Left ventricle myocardium inferior (tissue), 1 donor: ENCODE results near the gene LMLN. TPM values are rescaled to one million over a fixed set of nuclear protein-coding genes. Genes with fewer than 3 reads are reported as not detected.
"Not testable (repeated sequence)": the region's sequence is repeated elsewhere in the genome, so short reads cannot be mapped to it uniquely, and the experiment has no call there.

Source experiments
- DNase-seq: peaks from one replicate; pipeline ENCODE4 v3.0.0-alpha.2; 2020
- H3K27ac ChIP-seq: fragments of 200-600 bp; replicated peaks from 2 replicates; pipeline ENCODE4 v1.8.0; 2021
- H3K27me3 ChIP-seq: fragments of 200-600 bp; 2 replicates; pipeline ENCODE4 v1.8.0; 2021; ENCODE audit warnings: low read depth
- H3K36me3 ChIP-seq: fragments of 200-600 bp; 2 replicates; pipeline ENCODE4 v1.8.0; 2021
- H3K4me1 ChIP-seq: fragments of 200-600 bp; 2 replicates; pipeline ENCODE4 v1.8.0; 2021
- H3K4me3 ChIP-seq: fragments of 200-600 bp; 2 replicates; pipeline ENCODE4 v1.8.0; 2021; ENCODE audit warnings: mild to moderate bottlenecking, moderate library complexity
- H3K9me3 ChIP-seq: fragments of 200-600 bp; replicated peaks from 2 replicates; pipeline ENCODE4 v1.8.0; 2021
- CTCF ChIP-seq: fragments of 200-600 bp; IDR thresholded peaks from 2 replicates; pipeline ENCODE4 v1.8.0; 2021; ENCODE audit warnings: antibody characterized with exemption, mild to moderate bottlenecking, borderline replicate concordance
- intact Hi-C: fragments of 100-400 bp; cut with micrococcal nuclease; formaldehyde crosslinking; loops from one replicate; pipeline ENCODE4 v1.11.0; 2022
- long read RNA-seq: library from polyadenylated mRNA; unstranded; transcript quantifications from one replicate; pipeline ENCODE4 v2.0.0, GENCODE V29; 2021
- total RNA-seq: library from RNA; stranded (reverse); fragmentation: NEBNext Ultra II Directional; extraction: Animal tissue kit (Norgen Biotek cat#: 25700); gene quantifications from one replicate; pipeline ENCODE4 v1.2.1, GENCODE V29; 2021
- donor health status: DM: no; HTN: yes; CAD: no; lungs with severe emphysema.

Gene LMLN
- total RNA-seq: 10.6 TPM
- long read RNA-seq, full-length matches to known transcripts: 8 of 14 reads
- long read RNA-seq, partial matches to known transcripts: 2 of 14 reads
- long read RNA-seq, other reads (novel, unspliced or antisense): 4 of 14 reads

DNA sequence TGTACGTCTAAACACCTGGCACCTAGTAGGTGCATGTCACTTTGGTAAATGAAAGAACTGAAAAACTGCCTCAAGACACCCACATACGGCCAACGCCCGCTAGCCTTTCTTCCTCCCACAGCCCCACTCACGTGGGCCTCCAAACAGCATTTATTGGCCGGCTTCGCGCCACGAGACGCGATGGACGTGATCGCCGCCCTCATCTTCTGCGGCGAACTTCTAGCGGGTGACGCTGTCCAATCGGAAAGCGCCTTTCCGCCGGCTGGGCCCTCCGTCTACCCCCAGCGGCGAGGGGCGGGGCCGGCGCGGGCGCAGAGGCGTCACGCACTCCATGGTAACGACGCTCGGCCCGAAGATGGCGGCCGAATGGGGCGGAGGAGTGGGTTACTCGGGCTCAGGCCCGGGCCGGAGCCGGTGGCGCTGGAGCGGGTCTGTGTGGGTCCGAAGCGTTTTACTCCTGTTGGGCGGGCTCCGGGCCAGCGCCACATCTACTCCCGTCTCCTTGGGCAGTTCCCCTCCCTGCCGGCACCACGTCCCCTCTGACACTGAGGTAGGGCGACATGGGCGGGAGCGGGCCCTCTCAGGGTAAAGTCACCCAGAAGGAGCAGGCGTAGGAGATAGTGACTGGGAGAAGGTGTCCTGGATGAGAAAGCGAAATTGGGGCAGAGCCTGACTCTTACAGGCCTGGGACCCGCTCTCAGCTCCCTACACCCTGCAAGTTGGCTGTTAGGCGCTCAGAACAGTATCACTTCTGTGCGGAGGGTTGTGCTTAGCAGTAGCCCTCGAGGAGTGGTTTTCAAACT is at the start of gene LMLN:
TSS of gene LMLN (plus strand) at position 327 of the 803 bp plus-strand sequence. CDS start at position 356, 29 bp downstream.
- Histone ChIP-seq H3K9me3 (no peaks in the 10 kb centered on the region), H3K27me3 (no peaks in the 10 kb centered on the region), H3K36me3 (peaks cover 18% of the 10 kb centered on the region), H3K27ac (peak within 1 kb of the TSS; percentile 88), H3K4me3 (peak within 1 kb of the TSS; percentile 93), H3K4me1 (peaks cover 48% of the 10 kb centered on the region)
- intact Hi-C loops: no loop called here
- no peak for TF ChIP-seq CTCF
- peak; percentile 96 for DNase-seq

GRCh38 chr3:197912741-197913476 is 47.1 kb upstream of the LMLN start:
- Histone ChIP-seq H3K27me3 (no peaks in the 10 kb centered on the region), H3K4me3 (peak overlapping the region; percentile 11), H3K27ac (no peak overlapping the region), H3K4me1 (no peaks in the 10 kb centered on the region), H3K9me3 (no peaks in the 10 kb centered on the region), H3K36me3 (no peaks in the 10 kb centered on the region)
- no peak for DNase-seq
- no peak for TF ChIP-seq CTCF
- intact Hi-C loops: no loop called here

DNA sequence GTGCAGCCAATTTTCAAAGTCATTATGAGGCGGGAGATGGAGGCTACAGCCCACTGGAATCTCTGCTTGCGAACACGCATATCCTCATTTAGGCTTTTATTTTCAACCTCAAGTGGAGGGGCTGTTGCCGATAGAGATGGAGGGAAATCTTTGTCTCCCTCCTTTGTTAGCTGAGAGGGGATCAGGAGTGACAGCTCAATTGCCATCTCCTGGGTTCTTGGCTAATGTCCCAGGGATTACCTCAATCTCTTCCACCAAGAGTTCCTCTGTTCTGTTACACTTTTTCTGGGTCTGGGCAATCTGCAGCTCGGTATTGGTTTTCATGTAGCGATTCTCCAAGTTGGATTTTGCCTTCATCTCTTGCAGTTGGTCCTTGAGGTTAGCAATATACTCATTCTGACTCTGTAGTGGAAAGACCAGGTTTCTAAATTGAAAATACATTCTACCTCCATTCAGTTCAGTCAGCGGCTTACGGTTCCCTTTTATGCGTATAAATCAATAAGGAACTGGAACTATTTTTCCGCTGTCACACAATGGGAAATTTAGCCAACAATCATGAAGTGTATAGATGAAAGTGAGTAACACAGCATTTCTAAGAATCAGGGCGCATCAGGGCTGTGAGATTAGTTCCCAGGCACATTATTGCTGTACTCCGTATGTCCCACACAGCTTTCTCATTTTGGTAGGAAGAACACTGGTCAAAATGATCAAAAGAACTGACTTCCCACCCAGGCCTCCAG is 46.2 kb upstream of the LMLN start:
- H3K27me3 ChIP-seq: no peaks in the 10 kb centered on the region
- no peak overlapping the region for H3K27ac ChIP-seq
- intact Hi-C loops: no loop called here
- no peaks in the 10 kb centered on the region for H3K36me3 ChIP-seq
- no peak for TF ChIP-seq CTCF
- H3K9me3 ChIP-seq: no peaks in the 10 kb centered on the region
- no peak overlapping the region for H3K4me3 ChIP-seq
- no peaks in the 10 kb centered on the region for H3K4me1 ChIP-seq
- DNase-seq: no peak

- intact Hi-C loops, H3K27ac ChIP-seq, H3K27me3 ChIP-seq, H3K4me3 ChIP-seq, H3K9me3 ChIP-seq, DNase-seq, H3K4me1 ChIP-seq: not testable (repeated sequence)
- H3K36me3 ChIP-seq: peaks cover 19% of the 10 kb centered on the region
Observed at GRCh38 chr3:197921429-197922275, 38.4 kb upstream of the LMLN start.

DNA sequence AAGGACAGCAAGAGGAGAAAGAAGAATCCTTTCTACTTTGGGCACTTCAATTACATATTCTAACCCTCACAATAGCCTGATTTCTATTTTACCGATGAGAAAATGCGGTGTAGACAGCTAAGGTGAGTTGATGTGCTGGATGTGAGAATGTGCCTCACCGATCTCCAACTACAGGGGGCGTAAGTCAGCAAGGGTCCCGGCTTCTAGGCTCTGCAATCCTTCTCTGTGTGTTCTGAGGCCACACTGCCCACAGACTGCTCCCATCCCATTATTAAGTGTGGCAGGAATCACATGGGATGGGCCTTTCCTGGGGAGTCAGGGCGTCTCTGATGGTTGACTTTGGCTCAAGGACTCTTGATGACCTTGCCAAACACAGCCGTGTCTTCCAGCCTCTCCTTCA is 33.6 kb upstream of the LMLN start:
- Histone ChIP-seq H3K27me3 (no peaks in the 10 kb centered on the region), H3K9me3 (no peaks in the 10 kb centered on the region), H3K27ac (no peak overlapping the region), H3K4me3 (no peak overlapping the region), H3K36me3 (peaks cover 24% of the 10 kb centered on the region), H3K4me1 (no peaks in the 10 kb centered on the region)
- intact Hi-C loops: no loop called here
- TF ChIP-seq CTCF: no peak
- DNase-seq: no peak

GRCh38 chr3:197927578-197927977 is 32.4 kb upstream of the LMLN start:
- intact Hi-C loops, H3K4me1 ChIP-seq, H3K27ac ChIP-seq, H3K27me3 ChIP-seq, H3K4me3 ChIP-seq, DNase-seq, H3K9me3 ChIP-seq: not testable (repeated sequence)
- H3K36me3 ChIP-seq: peaks cover 24% of the 10 kb centered on the region
